Right ventricle myocardium inferior (tissue), 1 donor: ENCODE results near the gene AVPR2. TPM values are rescaled to one million over a fixed set of nuclear protein-coding genes. Genes with fewer than 3 reads are reported as not detected.

Experiments used
- ATAC-seq: fragments of 200-7000 bp; cut with Tn5 transposase; one replicate; pipeline ENCODE4 v1.9.1; 2020; ENCODE audit warnings: mild to moderate bottlenecking, moderate library complexity
- DNase-seq: peaks from one replicate; pipeline ENCODE4 v3.0.0; 2021; ENCODE audit errors: missing footprints
- intact Hi-C: fragments of 100-400 bp; cut with DNase I; formaldehyde crosslinking; loops from one replicate; pipeline ENCODE4 v1.11.0; 2022
- total RNA-seq: library from RNA; stranded (reverse); fragmentation: NEBNext Ultra II Directional; extraction: Animal tissue kit (Norgen Biotek cat#: 25700); gene quantifications from one replicate; pipeline ENCODE4 v1.2.1, GENCODE V29; 2021
- donor health status: DM: no; HTN: yes; CAD: no; lungs with severe emphysema.

AVPR2 gene
- total RNA-seq, 1 donor from 2014 or later = 3.2 TPM

DNA sequence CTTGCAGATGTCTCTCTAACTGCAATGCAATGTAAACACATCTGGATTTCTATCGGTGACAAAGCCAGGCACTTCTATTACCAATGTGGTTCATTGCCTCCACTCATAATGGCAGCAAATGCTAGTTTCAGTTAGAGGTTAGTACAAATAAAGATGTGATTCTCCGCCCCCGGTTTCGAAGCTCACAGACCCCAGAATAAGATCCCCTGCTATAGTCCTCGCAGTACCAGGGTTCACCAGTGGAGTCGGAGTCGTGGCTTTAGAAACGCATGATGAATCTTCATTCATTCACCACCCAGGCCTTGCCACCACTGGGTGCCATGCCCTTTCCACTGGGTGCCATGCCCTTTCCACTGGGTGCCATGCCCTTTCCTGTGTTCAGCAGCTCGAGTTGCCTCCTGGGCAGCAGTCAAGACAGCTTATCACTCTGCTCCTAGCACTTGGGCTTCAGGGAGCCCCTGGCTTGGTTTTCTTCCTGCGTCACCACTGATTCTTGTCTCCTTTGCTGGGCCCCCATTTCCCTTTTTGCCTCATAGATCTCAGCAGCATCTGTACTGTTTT, 33.8 kb downstream of the AVPR2 start:
- ATAC-seq = no peak
- DNase-seq = no peak
- intact Hi-C loops = no loop called here

DNA sequence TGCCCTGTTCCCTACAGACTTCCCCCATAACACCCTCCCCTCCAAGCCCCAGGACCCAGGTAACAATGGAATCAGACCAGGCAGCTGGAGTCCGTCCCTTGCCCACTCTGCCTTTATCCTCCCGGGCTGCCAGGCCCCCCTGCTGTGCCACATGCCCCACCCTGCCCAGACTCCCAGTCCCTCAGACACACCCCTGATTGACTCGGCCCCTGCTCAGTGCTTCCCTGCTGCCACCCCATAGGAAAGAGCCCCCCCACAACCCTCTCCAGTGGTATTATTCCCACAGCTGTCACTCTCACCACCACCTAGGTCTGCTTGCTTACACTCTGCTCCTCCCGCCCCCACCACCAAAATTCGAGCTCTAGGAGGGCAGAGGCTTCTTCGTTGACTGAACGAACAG, 35.1 kb downstream of the AVPR2 start:
- DNase-seq (no peak), ATAC-seq (no peak)
- intact Hi-C loops = no loop called here

DNA sequence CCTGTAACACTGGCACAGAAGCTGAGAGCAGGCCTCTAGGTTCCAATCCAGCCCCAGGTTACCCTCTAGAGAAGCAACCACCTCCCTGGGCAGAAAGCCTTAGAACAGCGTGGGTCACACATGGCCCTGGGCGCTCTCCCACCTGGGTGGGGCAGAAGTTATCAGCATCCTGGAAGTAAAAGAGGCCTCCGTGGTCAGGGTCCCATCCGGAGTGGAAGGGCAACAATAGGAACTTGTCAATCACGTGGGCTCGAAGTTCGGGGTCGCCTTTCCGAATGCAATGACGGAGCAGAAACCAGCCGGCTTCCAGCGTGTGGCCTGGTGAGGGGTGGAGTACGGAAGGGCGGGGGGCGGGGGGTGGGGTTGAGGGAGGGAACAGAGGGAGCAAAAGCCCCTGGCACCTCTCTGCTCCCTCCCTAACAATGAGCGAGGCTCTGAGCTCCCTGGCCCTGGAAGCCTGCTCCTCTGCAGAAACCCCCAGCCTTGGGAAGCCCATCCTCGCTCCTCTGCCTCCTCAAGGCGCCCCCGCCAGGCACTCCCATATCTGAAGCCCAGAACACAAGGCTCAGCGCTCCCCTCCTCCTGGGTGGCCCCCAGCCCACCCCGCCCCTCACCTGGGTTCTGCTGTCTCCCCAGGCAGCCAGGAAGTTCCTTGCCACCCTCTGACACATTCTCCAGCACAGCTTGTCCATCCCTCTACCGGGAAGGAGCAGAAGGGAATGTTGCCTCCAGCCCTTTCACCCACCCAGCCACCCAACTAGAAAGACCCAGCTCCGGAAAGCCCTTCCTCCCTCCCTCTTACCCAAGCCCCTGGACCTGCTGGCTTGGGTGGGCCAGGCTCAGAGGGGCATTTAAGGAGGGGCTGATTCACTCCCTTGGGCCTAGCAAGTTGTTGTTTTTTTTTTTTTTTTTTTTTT, 37.1 kb downstream of the AVPR2 start:
- ATAC-seq (no peak), DNase-seq (no peak)
- intact Hi-C loops = no loop called here

DNA sequence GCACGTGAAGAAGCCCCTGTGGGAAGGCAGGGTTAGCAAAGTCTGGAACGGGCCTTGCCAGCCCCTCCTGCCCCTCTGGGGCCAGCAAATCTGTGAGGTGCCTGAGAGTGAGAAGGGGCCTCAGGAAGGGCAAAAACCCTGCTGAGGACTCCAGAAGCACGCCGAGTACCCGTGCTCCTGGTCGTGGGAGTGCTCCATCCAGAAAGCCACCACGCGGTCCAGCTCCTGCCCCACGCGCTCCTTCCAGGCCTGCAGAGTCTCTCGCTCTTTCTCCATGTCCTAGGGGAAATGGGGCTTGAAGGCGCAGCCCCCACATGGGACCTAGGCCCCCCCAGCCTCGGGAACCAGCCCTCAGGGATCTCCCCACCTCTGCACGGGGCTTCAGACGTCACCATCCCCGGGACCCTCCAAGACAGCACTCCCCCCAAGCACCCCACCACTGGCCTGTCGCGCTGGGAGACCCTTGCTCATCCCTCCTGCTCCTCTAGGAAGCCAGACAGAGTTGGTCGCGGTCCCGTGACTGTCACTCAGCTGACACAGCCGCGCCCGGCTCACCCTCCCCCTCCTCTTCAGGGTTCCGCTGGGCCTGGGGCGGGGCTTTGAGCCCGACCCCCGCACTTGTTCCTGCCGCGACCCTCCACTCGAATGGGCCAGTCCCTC, 39.8 kb downstream of the AVPR2 start, which contains the start of gene RENBP:
Gene RENBP (minus strand): TSS at position 504 of the 660 bp plus-strand sequence. CDS start 33 bp downstream, at position 471.
- ATAC-seq (peak; percentile 64), DNase-seq (peak; percentile 84)
- intact Hi-C loops = no loop called here

DNA sequence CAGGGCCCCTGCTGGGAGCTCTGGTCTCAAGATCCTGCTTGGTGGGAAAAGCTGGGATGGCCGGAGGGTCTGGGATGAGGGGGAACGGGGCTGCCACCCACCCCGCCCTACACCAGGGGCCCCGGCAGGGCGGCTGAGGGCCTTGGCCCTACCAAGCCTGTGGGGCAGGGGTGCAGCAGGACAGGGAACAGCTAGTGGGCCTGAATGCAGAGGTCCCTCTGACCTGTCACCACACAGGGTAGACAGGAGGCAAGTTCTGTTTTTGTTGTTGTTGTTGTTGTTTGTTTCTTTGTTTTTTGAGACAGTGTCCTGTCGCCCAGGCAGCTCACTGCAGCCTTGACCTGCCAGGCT, 40.3 kb downstream of the AVPR2 start:
- no peak for DNase-seq
- intact Hi-C loops = no loop called here
- ATAC-seq = peak; percentile 15

DNA sequence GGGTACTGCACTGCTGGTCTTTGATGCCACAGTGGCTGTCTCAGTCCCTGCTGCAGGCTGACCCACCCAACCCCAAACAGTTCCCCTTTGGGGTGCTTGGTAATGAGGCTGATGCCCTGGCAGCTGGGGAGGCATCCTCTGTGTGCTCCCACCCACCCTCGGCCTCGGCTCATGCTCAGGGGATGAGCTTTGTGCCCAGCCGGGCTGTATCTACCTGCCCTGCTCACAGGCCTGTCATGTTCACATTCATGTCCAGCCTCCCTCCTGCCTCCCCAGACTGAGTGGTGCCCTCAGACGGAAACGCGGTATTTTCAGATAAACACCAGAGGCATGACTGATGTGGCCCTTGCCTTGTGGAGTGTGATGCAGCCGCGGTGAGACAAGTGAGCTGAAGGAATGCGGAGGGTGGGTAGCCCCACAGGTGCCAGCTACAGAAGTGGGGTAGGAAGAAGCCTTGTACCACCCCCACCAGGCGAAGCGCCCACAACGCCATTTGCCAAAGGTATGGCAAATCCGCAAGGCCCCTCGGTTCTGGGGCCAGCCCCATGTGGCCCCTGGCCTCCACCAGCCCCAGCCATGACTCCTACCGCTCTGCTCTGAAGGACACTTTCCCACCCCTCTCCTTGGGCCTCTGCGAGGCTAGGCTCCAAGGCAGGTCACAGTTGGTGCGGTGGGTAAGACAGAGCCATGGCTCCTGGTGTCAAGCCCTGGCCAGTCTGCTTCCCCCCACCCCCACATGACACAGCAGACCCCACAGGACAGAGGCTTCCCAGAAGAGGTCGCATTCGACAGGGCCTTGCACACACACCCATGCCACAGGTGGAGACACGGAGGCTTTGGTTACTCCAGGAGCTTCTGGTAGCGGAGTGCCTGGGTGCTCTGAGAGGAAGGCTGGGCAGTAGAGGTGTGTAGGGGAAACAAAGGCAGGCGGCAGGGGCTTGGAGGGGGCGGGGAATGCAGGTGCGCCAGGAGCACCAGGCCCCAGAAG, 41.8 kb downstream of the AVPR2 start:
- DNase-seq (peak; percentile 45), ATAC-seq (no peak)
- intact Hi-C loops = no loop called here

DNA sequence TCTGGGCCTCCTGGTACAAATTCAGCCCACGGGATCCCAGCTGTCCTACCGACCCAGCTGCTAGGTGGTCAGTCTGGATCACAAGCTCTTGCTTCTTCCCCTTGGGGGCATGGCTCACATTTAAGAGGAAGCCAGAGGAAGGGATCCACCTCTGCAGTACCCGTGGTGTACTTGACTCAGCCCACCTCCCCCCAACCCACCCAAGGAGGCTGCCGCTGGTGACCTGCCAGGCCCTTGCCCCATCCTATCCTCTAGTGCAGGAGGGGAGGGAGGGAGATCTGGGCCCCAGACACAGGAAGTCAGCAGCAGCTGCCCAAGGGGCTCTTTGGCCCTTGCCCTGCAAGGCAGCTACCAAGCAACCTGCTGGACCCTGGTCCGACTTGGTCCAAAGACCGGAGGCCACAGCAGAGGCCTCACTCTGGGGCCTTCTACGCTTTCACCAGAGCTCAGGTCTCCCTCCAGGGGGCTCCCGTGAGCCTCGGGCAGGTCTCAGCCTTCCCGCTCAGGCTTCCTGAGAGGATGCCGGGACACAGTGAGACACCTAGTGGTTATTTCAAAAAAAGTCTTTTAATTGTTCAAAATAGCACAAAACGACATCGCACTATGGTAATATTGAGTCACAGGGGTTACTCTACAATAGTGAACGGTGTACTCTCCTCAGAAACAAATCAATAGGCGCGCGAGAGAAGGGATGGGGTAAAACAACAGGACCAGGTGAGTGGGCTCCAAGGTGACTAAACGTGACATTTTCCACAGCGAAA, 42.7 kb downstream of the AVPR2 start:
- ATAC-seq (peak; percentile 77), DNase-seq (peak; percentile 84)
- intact Hi-C loops = no loop called here

DNA sequence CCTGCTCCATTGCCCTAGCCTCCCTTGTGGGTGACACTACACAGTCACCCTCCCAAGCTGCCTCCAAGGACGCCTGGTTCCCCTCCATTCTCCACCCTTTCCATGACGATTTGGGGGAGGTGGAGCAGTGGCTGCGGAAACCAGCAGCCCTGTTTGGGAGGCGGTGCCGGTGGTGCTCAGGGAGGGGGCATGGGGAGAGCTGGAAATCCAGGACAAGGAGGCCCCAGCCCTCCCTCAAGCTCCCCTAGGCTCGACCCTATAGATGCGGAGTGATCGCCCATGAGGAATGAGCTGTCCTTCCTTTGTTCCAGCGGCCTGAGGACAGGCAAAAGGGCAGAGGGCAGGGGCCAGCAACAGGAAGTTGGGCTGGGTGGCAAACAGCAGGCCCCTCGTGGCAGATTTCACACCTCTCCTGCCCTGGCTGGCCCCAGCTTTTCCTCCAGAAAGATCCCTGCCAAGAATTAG, 43.6 kb downstream of the AVPR2 start:
- ATAC-seq (no peak), DNase-seq (no peak)
- intact Hi-C loops = no loop called here

DNA sequence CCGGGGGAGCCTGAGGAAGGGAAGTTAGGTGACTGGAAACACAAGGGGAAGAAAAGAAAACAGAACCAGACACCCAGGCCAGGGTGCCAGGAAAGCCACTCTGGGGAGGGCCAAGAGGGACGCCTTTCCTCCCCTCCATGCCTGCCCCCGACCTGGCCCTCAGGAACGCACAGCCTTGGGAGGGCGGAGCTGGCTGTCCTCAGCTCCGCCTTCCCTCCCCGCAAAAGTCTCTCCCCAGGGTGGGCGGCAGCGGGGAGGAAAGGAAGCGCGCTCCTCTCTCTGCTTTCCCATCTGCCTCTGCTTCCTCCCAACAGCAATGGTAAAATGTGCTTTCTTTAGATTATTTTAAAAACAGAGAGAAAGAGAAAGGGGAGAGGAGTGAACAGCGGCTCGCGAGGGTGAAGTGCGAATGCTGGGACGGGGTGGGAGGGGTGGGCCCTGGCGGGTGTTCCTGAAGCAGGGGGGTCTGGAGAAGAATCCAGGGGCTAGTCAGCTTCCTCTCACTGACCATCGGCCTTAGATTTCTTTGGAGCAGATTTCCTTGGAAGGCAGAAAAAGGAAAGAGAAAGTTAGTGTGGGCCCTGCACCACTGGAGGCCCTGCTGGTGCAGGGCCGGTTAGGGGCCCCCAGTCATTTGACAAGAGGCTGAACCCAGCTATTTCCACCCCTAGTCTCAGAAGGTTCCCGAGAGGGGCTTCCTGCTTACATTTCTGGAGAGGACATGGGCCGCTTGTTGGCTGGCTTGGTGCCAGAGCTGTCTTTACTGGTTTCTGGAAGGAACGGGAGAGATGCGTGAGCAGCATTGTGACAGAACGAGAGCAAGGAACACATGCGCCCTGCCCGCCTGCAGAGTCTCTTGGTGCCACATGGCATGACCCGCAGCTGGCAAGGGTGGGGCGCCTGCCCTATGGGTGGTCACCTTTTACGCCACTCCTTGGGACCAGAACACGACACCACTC, 44.7 kb downstream of the AVPR2 start:
- ATAC-seq = no peak
- intact Hi-C loops = no loop called here
- DNase-seq = no peak

DNA sequence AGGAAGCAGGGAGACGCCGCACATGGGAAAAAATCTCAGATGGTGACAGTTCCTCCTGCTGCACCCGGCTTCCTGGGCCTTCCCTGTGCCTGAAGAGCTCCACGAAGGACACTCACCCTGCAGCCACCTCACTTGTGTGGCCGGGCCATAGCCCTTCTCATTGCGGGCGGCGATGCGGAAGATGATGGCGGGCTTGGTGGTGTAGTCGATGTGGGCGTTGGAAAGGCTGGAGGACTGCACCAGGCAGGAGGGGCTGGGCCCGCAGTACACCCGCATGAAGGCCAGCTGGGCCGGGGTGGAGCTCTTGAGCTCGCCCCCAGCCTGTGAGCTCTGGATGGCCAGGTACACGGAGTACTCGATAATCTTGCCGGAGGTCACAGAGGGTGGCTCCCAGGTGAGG, 45.7 kb downstream of the AVPR2 start:
- ATAC-seq (no peak), DNase-seq (peak; percentile 9)
- intact Hi-C loops = no loop called here

DNA sequence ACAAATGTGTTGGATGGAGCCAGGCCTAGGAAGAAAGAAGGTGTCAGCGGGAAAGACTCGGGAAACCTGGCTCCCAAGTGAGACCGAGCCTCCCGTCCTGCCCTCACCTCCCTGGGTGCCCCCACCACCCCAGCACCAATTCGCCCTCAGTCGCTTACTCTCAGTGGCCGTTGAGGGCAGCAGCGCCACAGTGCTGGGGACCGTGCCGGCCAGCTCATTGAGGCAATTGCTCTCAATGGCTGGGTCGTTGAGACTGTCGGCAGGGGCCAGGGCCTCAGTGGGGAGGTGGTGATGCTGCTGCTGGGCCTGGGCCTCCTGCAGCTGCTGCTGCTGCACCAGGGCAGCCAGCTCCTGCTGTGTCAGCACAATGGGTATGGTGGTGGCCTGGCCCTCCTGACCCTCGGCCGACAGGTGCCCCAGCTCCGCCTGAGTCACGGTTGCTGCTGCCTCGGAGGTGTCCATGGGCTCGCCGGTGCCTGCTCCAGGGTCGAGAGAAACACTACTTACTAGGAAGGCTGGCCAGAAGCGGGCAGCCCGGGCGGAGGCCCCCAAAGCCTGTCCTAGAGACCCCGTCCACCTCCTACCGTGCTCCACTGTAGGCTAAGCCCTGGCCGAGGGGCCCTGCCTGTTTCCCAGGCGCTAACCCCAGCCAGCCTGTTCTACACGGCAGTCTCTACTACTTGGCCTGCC, 47.4 kb downstream of the AVPR2 start:
- intact Hi-C loops = no loop called here
- DNase-seq (no peak), ATAC-seq (no peak)

DNA sequence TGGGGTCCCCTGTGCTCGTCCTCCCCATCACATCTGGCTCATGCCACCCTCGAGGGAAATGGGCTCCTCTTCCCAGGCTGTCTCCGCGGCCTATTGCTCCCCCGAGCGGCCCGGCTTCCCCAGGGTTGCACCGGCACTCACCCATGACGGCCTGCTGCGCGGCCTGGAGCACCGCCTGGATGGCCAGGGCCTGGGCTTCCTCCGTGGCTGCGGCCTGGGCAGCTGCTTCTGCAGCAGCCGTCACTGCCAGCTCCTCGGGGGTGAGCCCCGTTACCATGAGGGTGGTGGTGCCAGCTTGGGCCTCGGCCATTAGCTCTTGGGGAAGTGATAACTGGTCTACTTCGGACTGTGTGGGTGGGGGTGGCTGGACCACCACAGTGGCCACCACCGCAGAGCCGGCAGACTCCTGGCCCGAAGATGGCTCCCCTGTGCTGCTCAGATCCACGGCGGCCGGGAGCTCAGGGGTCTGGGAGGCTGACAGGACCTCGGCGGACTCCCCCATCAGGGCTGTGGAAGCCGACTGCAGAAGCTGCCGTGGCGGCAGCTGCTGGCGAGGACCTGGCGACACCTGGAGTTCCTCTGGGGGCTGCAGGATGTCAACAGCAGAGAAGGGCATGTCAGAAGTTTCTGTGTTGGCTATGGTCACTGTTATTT, 48.0 kb downstream of the AVPR2 start:
- intact Hi-C loops = loop anchor here (1.0 kb wide), 1 partner anchor 188 kb away; the partner anchor contains the start of gene PLXNB3
- DNase-seq (no peak), ATAC-seq (no peak)

DNA sequence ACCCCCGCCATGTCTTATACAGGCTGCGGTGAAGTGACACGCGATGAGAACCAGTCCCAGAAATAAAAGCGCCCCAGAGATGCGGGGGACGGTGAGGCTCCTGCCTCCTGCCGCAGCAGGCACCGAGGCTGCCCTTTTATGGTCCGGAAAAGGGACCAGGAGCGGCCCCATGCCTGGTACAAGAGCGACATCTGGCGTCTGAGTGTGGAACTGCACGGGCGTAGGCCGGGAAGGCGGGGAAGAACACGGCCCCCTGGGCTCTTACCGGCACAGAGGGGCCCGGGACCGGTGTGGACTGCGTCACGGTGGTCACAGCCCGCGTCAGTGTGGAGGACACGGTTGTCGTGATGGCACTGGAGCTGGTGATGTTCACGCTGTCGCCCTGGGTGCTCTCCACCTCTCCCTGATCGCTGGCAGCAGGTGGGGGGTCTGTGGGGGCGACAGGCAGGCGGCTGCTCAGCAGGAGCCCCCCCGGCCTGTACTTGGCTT, 48.9 kb downstream of the AVPR2 start:
- intact Hi-C loops = loop anchor here (1.0 kb wide), 1 partner anchor 189 kb away; the partner anchor contains the start of gene PLXNB3
- ATAC-seq = peak; percentile 69
- DNase-seq = peak; percentile 82

DNA sequence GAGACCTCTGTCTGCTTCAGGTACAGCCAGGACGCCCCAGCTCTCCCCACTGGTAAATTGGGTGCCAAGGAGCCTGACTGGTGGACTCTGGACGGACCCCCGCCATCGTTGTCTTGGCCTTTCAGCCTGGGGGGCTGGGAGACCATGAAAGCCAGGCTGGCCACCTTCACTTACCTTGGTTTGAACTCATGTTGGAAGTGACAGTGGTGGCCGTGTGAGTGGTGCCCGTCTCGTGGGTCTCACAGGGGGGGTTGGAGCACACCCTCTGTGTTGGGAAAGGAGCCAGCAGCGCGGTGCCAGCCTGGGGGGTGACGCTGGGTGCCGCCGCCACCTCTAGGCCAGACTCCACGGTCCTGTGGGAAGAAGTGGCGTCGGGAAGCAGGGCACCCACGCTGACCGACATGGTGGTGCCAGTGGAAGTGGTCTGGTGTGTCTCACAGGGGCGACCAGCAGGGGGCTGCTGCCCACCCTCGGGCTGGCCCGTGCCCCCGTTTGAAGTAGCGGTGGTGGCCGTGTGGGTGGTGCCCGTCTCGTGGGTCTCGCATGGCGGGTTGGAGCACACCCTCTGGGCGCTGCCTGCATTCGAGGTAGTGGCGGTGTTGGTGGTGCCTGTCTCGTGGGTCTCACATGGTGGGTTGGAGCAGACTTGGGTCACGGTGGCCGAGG, 49.6 kb downstream of the AVPR2 start:
- intact Hi-C loops = loop anchor here (1.0 kb wide), 1 partner anchor 190 kb away; the partner anchor contains the start of gene PLXNB3
- DNase-seq = no peak
- no peak for ATAC-seq
